ENCODE measurements around the gene FPGS. TPM values are rescaled to one million over a fixed set of nuclear protein-coding genes. Genes with fewer than 3 reads are reported as not detected.

Gene FPGS
- total RNA-seq, 1 donor from 2014 or later, result 65.1 TPM

DNA sequence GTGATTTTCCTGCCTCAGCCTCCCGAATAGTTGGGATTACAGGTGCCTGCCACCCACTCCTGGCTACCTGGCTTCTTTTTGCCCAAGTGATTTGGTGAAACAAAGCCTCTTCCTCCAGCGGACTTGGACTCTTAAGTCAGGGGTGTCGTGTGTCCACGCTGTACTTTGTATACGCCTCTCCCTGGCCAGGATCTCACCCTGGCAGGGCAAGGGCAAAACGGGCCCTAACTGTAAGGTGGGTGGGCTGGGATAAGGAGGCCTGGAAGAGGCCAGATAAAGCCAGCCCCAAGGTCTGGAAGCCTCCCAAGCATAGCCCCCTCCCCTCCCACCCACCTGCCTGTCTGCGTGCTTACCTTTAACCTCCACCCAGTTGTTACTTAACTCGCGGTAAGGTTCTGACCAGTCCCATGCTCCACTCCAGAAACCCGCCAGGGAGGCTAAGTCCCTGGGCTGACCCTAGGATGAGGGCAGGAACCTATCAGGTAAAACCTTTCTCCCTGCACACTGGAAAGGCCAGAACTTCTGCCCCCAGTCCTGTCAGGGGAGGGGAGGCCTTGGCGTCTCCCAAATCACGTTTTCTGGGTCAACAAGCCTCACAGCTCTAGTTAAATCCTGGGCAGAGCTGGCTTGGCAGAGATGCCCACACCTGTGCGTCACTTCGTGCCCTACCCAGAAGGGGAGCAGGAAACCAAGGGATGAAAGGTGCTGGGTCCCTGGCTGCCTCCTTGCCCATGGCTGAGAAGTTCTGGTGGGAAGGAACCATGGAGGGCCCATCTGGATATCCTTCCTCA, 8.5 kb upstream of the FPGS start:
- DNase-seq (ENCODE audit: extremely low spot score, unreplicated experiment), result no peak
- Mint-ChIP-seq H3K4me1 (ENCODE audit: unreplicated experiment) (no peaks in the 10 kb centered on the region), H3K4me3 (ENCODE audit: unreplicated experiment) (no peak overlapping the region), H3K36me3 (ENCODE audit: unreplicated experiment) (peaks cover 20% of the 10 kb centered on the region), H3K27ac (ENCODE audit: unreplicated experiment) (no peak overlapping the region), H3K9me3 (ENCODE audit: unreplicated experiment) (no peaks in the 10 kb centered on the region), H3K27me3 (ENCODE audit: unreplicated experiment) (no peaks in the 10 kb centered on the region)
- TF ChIP-seq, protein P1, sequence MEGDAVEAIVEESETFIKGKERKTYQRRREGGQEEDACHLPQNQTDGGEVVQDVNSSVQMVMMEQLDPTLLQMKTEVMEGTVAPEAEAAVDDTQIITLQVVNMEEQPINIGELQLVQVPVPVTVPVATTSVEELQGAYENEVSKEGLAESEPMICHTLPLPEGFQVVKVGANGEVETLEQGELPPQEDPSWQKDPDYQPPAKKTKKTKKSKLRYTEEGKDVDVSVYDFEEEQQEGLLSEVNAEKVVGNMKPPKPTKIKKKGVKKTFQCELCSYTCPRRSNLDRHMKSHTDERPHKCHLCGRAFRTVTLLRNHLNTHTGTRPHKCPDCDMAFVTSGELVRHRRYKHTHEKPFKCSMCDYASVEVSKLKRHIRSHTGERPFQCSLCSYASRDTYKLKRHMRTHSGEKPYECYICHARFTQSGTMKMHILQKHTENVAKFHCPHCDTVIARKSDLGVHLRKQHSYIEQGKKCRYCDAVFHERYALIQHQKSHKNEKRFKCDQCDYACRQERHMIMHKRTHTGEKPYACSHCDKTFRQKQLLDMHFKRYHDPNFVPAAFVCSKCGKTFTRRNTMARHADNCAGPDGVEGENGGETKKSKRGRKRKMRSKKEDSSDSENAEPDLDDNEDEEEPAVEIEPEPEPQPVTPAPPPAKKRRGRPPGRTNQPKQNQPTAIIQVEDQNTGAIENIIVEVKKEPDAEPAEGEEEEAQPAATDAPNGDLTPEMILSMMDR (IDR thresholded peaks at IDR 0.05), result no peak

DNA sequence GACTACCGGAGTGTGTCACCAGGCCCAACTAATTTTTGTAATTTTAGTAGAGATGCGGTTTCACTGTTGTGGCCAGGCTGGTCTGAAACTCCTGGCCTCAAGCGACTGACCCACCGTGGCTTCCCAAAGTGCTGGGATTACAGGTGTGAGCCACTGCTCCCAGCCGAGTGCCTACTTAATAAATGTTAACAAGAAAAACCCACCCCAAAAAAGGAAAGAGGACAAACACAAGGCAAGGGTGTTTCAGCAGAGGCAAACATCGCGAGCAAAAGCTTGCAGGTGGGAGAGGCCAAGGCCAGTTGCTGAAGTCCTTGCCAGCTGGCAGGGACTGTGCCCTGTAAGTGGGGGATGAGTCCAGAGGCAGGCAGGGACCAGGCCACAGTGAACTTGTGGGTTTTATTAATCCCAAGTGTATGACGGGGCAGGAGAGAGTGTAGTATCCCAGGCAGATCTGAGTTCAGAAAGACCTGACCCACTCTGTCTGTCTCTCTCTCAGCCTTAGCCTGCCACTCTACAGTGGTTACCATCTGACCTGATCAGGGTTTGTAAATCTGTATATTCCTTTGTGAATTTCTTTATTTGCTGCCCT, 6.4 kb upstream of the FPGS start:
- DNase-seq (ENCODE audit: extremely low spot score, unreplicated experiment), result no peak
- H3K9me3 Mint-ChIP-seq (ENCODE audit: unreplicated experiment), result no peaks in the 10 kb centered on the region
- TF ChIP-seq, protein P1 (IDR thresholded peaks at IDR 0.05), result no peak
- H3K4me3 Mint-ChIP-seq (ENCODE audit: unreplicated experiment), result no peak overlapping the region
- peaks cover 1% of the 10 kb centered on the region for H3K4me1 Mint-ChIP-seq (ENCODE audit: unreplicated experiment)
- H3K36me3 Mint-ChIP-seq (ENCODE audit: unreplicated experiment), result peaks cover 6% of the 10 kb centered on the region
- no peaks in the 10 kb centered on the region for H3K27me3 Mint-ChIP-seq (ENCODE audit: unreplicated experiment)
- H3K27ac Mint-ChIP-seq (ENCODE audit: unreplicated experiment), result peak overlapping the region; percentile 54

DNA sequence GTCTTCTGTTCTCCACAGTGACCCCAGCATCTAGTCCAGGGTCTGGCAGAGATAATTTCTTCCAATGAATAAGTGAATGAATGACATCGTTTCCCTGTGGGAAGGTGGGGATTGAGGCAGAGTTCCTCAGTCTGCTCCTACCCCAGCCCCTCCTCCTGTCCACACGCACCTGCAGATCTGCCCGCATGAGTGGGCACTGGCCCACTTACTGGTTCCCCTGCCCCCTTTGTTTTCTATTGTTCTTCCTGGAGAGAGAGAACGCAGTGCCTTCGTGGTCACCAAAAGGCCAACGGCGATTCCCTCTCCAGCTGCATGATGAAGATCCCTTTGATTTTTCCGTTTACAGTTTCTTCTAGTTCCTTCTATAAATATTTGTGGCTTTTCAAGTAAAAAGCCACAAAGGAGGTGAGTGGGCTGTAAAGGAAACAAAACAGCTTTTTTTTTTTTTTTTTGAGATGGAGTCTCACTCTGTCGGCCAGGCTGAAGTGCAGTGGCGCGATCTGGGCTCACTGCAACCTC, 5.8 kb upstream of the FPGS start:
- Mint-ChIP-seq H3K36me3 (ENCODE audit: unreplicated experiment) (peaks cover 4% of the 10 kb centered on the region), H3K4me3 (ENCODE audit: unreplicated experiment) (no peak overlapping the region), H3K9me3 (ENCODE audit: unreplicated experiment) (no peaks in the 10 kb centered on the region), H3K27ac (ENCODE audit: unreplicated experiment) (peak overlapping the region; percentile 15), H3K4me1 (ENCODE audit: unreplicated experiment) (peaks cover 3% of the 10 kb centered on the region), H3K27me3 (ENCODE audit: unreplicated experiment) (no peaks in the 10 kb centered on the region)
- no peak for DNase-seq (ENCODE audit: extremely low spot score, unreplicated experiment)
- TF ChIP-seq, protein P1 (IDR thresholded peaks at IDR 0.05), result no peak

DNA sequence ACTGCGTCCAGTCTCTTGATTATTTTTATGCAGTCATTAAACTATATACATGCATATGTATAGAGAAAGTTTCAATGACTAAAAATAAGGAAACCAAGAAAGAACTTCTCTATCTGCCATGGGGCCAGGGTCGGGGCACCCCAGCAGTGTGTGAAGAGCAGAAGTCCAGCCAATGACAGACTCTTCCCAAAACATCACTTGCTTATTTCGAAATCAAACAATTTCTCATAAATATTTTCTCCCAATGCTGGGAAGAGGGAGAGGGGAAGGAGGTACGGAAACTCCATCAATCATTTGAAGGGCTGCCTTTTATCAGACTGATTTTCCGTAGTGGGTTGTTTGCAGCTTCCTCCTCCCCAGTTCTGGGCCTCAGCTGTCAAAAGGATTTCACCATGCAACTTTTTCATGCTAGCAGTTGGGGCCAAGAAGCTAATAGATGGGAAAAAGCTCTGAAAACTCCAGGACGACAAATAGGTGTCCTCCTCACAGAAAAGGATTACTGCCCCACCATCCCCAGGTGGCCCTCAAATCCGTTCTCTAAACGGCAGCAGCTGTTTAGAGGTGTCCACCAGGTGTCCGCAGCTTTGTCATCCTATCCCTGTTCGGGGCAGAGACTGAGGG, 617 bp upstream of the FPGS start:
- Mint-ChIP-seq H3K27me3 (ENCODE audit: unreplicated experiment) (no peaks in the 10 kb centered on the region), H3K27ac (ENCODE audit: unreplicated experiment) (peak overlapping the region; percentile 91), H3K4me3 (ENCODE audit: unreplicated experiment) (peak overlapping the region; percentile 76), H3K4me1 (ENCODE audit: unreplicated experiment) (peaks cover 28% of the 10 kb centered on the region), H3K36me3 (ENCODE audit: unreplicated experiment) (peaks cover 5% of the 10 kb centered on the region), H3K9me3 (ENCODE audit: unreplicated experiment) (no peaks in the 10 kb centered on the region)
- no peak for DNase-seq (ENCODE audit: extremely low spot score, unreplicated experiment)
- TF ChIP-seq, protein P1 (IDR thresholded peaks at IDR 0.05), result peak; percentile 25
